NCI-H510A treated with DMSO at 0.1 percent for 48 hours (cell line): ENCODE measurements around the gene ZC3HAV1.
"Not testable (repeated sequence)": the region's sequence is repeated elsewhere in the genome, so short reads cannot be mapped to it uniquely, and the experiment has no call there.

Source experiments
- DNase-seq: peaks from one replicate; lab custom pipeline; 2025; lab: John Stamatoyannopoulos, UW

Gene ZC3HAV1

GRCh38 chr7:139054101-139054500 lies 55.4 kb downstream of the ZC3HAV1 start:
- no peak for DNase-seq

GRCh38 chr7:139051655-139052054 lies 57.9 kb downstream of the ZC3HAV1 start:
- DNase-seq, result no peak

GRCh38 chr7:139049936-139050335 lies 59.6 kb downstream of the ZC3HAV1 start:
- no peak for DNase-seq

DNA sequence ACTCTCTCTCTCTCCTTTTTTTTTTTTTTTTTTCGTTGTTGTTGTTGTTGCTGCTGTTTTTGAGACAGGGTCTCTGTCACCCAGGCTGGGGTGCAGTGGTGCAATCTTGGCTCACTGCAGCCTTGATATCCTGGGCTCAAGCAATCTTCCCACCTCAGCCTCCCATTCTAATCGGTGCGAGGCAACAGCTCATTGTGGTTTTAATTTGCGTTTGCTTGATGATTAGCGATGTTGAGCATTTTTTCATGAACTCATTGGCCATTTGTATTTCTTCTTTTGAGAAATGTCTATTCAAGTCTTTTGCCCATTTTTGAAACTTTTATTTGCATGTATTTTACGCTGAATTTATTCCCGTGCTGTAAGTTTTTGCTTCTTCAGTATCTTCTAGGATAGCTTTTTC lies 60.4 kb downstream of the ZC3HAV1 start:
- DNase-seq, result no peak

- no peak for DNase-seq
Measured at GRCh38 chr7:139047970-139048369, 61.5 kb downstream of the ZC3HAV1 start.

DNA sequence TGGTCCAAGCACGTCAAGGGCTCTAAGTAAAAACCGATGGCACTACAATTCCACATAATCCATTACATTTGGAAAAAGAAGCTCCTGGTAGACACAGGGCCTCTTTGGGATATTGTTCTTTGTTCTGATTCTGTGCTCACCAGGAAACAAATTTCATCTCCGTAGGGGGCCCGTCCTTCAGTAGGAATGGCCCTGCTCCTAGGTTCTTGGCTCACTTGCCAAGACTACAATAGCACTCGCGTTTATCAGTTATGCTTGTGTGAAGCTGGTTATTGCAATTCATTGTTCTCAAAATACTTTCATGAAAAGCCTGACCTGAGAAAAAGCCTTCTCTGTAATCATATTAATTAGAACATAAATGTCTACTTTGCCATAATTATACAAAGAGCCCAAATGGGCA lies 63.4 kb downstream of the ZC3HAV1 start:
- DNase-seq, result no peak

GRCh38 chr7:139044813-139045794 lies 64.4 kb downstream of the ZC3HAV1 start:
- no peak for DNase-seq

- DNase-seq, result peak; percentile 46
Measured at GRCh38 chr7:139043823-139044812, 65.4 kb downstream of the ZC3HAV1 start.

DNA sequence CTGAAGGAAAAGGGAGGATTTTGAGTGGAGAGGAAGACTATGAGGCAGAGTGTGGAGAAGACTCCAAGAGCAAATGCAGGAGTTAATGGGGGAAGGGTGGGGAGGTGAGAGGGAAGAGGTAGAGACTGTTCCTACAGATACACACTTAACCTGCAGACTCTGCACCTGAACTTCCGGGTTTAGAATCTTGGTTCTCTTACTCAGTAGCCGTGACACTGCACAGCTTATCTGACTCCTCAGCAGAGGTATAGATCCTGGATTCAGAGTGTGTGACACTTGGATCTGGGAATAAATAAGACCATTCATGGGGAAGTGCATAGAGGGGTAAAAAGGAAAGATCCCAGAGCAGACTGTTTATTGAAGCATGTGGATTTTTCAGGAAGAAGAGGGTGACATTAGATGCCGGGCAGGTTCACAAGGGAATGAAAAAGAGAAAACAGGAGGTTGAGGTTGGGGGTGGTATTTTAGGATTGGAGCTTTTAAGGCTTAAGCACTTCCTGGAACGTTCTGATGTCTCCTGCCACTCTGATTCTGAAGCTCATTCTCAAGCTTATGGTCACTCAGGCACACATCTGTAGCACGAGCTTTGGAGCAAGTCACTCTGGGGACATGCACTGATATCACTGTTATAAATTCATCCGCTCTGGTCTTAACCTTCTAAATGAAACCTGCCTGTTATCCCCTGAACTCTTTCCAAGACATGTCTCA lies 68.0 kb downstream of the ZC3HAV1 start:
- DNase-seq, result peak; percentile 11

- no peak for DNase-seq
Measured at GRCh38 chr7:139038691-139039090, 70.8 kb downstream of the ZC3HAV1 start.

- no peak for DNase-seq
Measured at GRCh38 chr7:139036901-139037300, 72.6 kb downstream of the ZC3HAV1 start.

- DNase-seq, result peak; percentile 23
Measured at GRCh38 chr7:139035586-139036353, 73.8 kb downstream of the ZC3HAV1 start, which contains the start of gene ZC3HAV1L. Gene ZC3HAV1L, minus strand, starts transcription at chr7:139036042. Its CDS starts 25 bp downstream, at chr7:139036017.

GRCh38 chr7:139034855-139035585 lies 74.5 kb downstream of the ZC3HAV1 start:
- no peak for DNase-seq

- no peak for DNase-seq
Measured at GRCh38 chr7:139034336-139034735, 75.2 kb downstream of the ZC3HAV1 start.

- DNase-seq, result no peak
Measured at GRCh38 chr7:139033346-139034114, 76.0 kb downstream of the ZC3HAV1 start.

- DNase-seq, result no peak
Measured at GRCh38 chr7:139032473-139032872, 77.0 kb downstream of the ZC3HAV1 start.

DNA sequence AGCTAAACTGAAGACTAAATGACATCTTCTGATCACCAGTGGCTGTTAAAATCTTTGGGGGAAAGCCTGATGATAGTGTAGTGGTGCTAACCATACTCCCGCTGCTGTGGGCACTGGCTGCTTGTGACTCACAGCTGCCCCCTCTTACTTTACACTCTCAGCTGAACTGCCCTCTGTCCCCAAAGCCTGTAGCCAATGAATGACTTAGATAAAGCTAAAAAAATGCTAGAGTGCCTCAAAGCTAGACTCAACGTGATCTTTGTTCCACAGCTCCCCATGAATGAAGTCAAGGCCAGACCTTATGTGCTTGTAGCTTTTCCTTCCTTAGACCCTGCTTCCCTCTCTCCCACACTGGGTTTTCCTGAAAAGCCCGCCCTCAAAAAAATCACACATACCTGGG lies 80.2 kb downstream of the ZC3HAV1 start:
- DNase-seq, result no peak

DNA sequence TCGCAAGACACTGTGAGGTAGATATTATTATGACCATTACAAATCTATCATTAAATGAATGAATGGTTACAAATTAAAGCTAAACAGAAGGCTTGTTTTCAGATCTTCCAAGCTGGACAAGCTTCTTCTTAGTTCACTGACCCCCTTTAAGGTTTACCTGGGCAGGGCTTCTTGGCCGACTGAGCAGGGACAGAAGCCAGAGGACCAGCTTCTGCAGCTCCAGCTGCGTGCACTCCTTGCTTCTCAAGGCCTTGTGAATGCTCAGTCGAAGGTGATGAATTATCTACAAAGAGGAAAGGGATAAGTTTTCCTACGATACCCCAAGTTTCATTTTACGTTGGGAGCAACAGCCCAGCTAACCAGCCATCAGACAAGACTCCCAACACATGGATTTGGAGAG lies 83.0 kb downstream of the ZC3HAV1 start:
- DNase-seq, result no peak

- DNase-seq, result not testable (repeated sequence)
Measured at GRCh38 chr7:139025861-139026260, 83.7 kb downstream of the ZC3HAV1 start.
